ENCODE results near the gene MRPS7.

GRCh38 chr17:75287221-75287620, 25.5 kb downstream of the MRPS7 start:
- TF ChIP-seq, protein P1, sequence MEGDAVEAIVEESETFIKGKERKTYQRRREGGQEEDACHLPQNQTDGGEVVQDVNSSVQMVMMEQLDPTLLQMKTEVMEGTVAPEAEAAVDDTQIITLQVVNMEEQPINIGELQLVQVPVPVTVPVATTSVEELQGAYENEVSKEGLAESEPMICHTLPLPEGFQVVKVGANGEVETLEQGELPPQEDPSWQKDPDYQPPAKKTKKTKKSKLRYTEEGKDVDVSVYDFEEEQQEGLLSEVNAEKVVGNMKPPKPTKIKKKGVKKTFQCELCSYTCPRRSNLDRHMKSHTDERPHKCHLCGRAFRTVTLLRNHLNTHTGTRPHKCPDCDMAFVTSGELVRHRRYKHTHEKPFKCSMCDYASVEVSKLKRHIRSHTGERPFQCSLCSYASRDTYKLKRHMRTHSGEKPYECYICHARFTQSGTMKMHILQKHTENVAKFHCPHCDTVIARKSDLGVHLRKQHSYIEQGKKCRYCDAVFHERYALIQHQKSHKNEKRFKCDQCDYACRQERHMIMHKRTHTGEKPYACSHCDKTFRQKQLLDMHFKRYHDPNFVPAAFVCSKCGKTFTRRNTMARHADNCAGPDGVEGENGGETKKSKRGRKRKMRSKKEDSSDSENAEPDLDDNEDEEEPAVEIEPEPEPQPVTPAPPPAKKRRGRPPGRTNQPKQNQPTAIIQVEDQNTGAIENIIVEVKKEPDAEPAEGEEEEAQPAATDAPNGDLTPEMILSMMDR (conservative IDR thresholded peaks at IDR 0.05 in 1 of 2, IDR thresholded peaks at IDR 0.05 in 1 of 2; ENCODE audit: low read depth in 1 of 2, low read length in 2 of 2) = no peak
- no peak for TF ChIP-seq EZH2 (IDR thresholded peaks at IDR 0.05; ENCODE audit: low read length, missing control alignments)

Measured in fibroblast of lung (primary cell).